ENCODE results near the gene TMEM30A. TPM values are rescaled to one million over a fixed set of nuclear protein-coding genes. Genes with fewer than 3 reads are reported as not detected.

Gene TMEM30A
- total and polyA plus RNA-seq, 12 donors = 33.7 to 134 (median 71.0) TPM

DNA sequence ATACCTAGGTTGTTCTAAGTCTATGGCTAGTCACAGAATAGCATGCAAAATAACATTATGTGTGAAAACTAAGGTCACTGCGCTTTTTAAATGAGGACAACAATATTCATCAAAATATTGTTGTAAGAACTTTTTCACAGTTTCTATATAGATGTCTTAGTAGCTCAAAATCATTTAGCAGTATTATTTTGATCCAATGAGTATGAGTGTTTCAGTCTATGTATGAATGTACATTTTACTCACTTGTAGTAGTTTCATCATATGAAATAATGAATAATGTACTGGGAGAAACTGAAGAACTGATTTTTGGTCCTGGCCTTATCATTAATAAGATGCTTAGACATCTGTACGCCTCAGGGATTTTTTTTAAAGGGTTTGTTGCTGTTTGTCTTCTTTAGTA lies 16.5 kb upstream of the TMEM30A start:
- DNase-seq = no peak
- TF ChIP-seq, protein P1, sequence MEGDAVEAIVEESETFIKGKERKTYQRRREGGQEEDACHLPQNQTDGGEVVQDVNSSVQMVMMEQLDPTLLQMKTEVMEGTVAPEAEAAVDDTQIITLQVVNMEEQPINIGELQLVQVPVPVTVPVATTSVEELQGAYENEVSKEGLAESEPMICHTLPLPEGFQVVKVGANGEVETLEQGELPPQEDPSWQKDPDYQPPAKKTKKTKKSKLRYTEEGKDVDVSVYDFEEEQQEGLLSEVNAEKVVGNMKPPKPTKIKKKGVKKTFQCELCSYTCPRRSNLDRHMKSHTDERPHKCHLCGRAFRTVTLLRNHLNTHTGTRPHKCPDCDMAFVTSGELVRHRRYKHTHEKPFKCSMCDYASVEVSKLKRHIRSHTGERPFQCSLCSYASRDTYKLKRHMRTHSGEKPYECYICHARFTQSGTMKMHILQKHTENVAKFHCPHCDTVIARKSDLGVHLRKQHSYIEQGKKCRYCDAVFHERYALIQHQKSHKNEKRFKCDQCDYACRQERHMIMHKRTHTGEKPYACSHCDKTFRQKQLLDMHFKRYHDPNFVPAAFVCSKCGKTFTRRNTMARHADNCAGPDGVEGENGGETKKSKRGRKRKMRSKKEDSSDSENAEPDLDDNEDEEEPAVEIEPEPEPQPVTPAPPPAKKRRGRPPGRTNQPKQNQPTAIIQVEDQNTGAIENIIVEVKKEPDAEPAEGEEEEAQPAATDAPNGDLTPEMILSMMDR (IDR thresholded peaks at IDR 0.05) = no peak
- no peak for TF ChIP-seq POLR2A (IDR thresholded peaks at IDR 0.05)
- 83 to 96% (median 92%) methylated on average over 2 of the region's 2 CpGs for WGBS, 4 donors
- H3K4me1 ChIP-seq (replicated peaks in 1 of 2) = no peaks in the 10 kb centered on the region
- no peak overlapping the region for H3K4me3 ChIP-seq
- H3K36me3 ChIP-seq (replicated peaks in 1 of 2) = no peaks in the 10 kb centered on the region
- H3K27ac ChIP-seq = no peak overlapping the region
- no peaks in the 10 kb centered on the region for H3K9me3 ChIP-seq (replicated peaks in 1 of 3)
- no peaks in the 10 kb centered on the region for H3K27me3 ChIP-seq
- intact Hi-C loops (cut with DNase I) = no loop called here

DNA sequence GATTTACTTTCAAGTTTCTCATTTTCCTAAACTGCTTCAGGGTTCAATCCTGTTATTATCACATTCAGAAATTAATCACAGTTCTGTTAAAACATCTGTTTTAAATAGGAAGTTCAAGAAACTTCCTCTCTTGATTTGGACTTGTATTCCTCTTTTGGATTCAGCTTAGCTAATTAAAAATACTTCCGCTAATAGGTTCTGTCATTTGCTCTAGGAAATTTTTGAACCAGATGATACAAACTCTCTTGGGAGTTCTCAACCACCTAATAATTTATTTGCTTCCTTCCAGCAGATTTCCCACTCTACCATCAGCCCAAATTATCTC lies 15.9 kb upstream of the TMEM30A start:
- WGBS, 4 donors = 0 to 36% (median 28%) methylated on average over 1 of the region's 1 CpG
- intact Hi-C loops (cut with DNase I) = no loop called here
- TF ChIP-seq POLR2A (IDR thresholded peaks at IDR 0.05) = no peak
- TF ChIP-seq, protein P1 (IDR thresholded peaks at IDR 0.05) = no peak
- H3K27me3 ChIP-seq = no peaks in the 10 kb centered on the region
- no peaks in the 10 kb centered on the region for H3K36me3 ChIP-seq (replicated peaks in 1 of 2)
- no peak for DNase-seq
- no peak overlapping the region for H3K4me3 ChIP-seq
- H3K4me1 ChIP-seq (replicated peaks in 1 of 2) = no peaks in the 10 kb centered on the region
- H3K27ac ChIP-seq = no peak overlapping the region
- no peaks in the 10 kb centered on the region for H3K9me3 ChIP-seq (replicated peaks in 1 of 3)

DNA sequence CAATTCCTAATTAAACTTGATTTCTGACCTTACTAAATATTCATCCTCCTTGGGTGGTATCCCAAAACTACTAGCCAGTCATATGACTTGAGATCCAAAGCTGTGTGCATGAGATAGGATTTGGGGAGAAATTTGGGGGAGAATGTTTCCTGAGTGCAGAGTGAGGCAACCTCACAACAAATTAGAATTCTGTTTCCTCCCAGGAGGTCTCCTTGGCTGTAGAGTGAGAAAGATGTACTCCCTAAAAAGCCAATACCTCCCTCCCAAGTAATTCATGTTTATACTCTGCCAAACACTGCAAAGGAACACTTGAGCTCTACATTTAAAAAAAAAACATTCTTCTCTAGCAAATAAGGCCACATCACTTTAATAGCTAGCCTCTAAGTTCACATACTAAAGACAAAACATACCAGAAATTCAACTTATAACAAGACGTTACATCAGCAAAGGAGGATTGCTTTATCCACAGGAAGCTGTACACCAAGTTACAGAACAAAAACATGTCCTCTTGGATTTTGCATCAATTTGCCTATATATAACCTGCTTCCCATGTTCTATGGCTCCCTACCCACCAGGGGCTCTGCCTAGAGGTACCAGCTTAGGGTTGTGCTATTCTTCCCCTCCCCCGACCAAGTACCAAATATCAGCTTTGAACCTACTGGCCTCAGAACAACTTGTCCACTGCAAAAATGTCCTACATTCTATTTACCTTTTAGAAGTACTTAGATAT lies 15.4 kb upstream of the TMEM30A start:
- WGBS, 4 donors = 67 to 78% (median 74%) methylated on average over 2 of the region's 2 CpGs
- no peak overlapping the region for H3K4me3 ChIP-seq
- no peaks in the 10 kb centered on the region for H3K27me3 ChIP-seq
- intact Hi-C loops (cut with DNase I) = loop anchor here (5.0 to 10.0 kb wide), 2 partner anchors 225 to 227 kb away; no protein-coding TSS in a partner anchor
- DNase-seq = no peak
- no peaks in the 10 kb centered on the region for H3K36me3 ChIP-seq (replicated peaks in 1 of 2)
- H3K4me1 ChIP-seq (replicated peaks in 1 of 2) = no peaks in the 10 kb centered on the region
- H3K9me3 ChIP-seq (replicated peaks in 1 of 3) = no peaks in the 10 kb centered on the region
- TF ChIP-seq POLR2A (IDR thresholded peaks at IDR 0.05) = no peak
- TF ChIP-seq, protein P1 (IDR thresholded peaks at IDR 0.05) = no peak
- H3K27ac ChIP-seq = no peak overlapping the region

DNA sequence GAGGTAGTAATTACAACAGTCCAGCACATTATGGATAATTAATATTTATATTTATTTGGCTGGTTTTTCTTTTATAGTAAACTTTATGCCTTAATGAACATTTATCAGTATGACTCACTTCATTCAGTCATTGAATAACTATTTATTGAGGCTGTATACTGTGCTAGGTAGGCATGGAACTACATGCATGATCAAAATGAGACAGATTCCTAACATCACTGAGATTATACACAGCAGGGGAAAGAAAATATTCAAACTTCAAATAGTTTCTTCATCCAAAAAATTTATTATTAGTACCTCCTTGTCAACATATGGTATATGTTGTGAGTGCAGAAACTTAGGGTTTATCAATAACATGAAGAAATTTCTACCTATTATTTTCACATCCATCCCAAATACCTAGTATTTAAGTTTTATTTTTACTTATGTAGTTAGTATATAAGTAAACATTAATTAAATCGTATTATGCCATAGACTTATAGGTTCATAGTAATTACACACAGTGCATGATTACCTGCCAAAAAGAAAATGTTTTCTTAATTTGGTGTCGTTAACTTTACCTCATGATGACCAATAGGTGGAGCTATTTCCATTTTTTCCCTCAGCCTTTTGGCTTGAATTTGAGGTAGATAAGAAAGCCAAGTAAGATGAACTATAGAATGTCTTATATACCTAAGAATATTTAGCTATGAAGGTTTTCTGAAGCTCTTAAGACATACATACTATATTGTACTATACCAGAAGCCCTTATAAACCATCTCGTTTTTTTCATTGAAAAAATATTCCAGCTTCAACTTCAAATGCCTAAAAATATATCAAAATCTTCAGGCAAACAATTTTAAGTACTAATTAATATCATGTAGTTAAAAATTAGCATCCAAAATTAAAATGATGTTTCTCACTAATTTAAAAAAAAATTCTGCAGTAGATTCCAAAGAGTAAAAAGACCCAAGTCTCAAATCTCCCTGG lies 12.5 kb upstream of the TMEM30A start:
- H3K27ac ChIP-seq = no peak overlapping the region
- intact Hi-C loops (cut with DNase I) = loop anchor here (5.0 to 10.0 kb wide), 2 partner anchors 228 to 230 kb away; no protein-coding TSS in a partner anchor
- no peaks in the 10 kb centered on the region for H3K27me3 ChIP-seq
- H3K36me3 ChIP-seq (replicated peaks in 1 of 2) = no peaks in the 10 kb centered on the region
- DNase-seq = no peak
- no peak overlapping the region for H3K4me3 ChIP-seq
- no peaks in the 10 kb centered on the region for H3K9me3 ChIP-seq (replicated peaks in 1 of 3)
- no peak for TF ChIP-seq POLR2A (IDR thresholded peaks at IDR 0.05)
- TF ChIP-seq, protein P1 (IDR thresholded peaks at IDR 0.05) = peak; percentile 58 to 77 (median 68)
- WGBS, 4 donors = 5 to 9% (median 8%) methylated on average over 3 of the region's 3 CpGs
- no peaks in the 10 kb centered on the region for H3K4me1 ChIP-seq (replicated peaks in 1 of 2)
